Prostate gland (tissue), 2 donors: ENCODE measurements around the gene DDI2. TPM values are rescaled to one million over a fixed set of nuclear protein-coding genes. Genes with fewer than 3 reads are reported as not detected.

Experiments used
- DNase-seq: peaks from one replicate; pipeline ENCODE4 v3.0.0-alpha.2; 2019; ENCODE audit warnings: low spot score
- H3K27ac ChIP-seq, 2 donors: fragments of 200-600 bp; sonication (generic); 2 replicates each; pipeline ENCODE4 v1.5.1; 2017 to 2019
- H3K27me3 ChIP-seq: fragments of 200-600 bp; sonication (generic); replicated peaks from 2 replicates; pipeline ENCODE4 v1.5.1; 2019; ENCODE audit not compliant: insufficient read depth
- H3K36me3 ChIP-seq, 2 donors: fragments of 200-600 bp; sonication (generic); 1 replicate in 1 of 2; 2 replicates in 1 of 2; pipeline versions ENCODE4 v1.5.1 to v1.8.1; 2017 to 2019
- H3K4me1 ChIP-seq: fragments of 200-600 bp; sonication (generic); replicated peaks from 2 replicates; pipeline ENCODE4 v1.5.1; 2019
- H3K4me3 ChIP-seq, 2 donors: fragments of 200-600 bp; sonication (generic); 2 replicates each; pipeline ENCODE4 v1.5.1; 2017 to 2019
- H3K9me3 ChIP-seq: fragments of 200-600 bp; sonication (generic); 2 replicates; pipeline ENCODE4 v1.5.1; 2017
- POLR2A ChIP-seq: fragments of 450-650 bp; IDR thresholded peaks from one replicate; pipeline ENCODE4 v1.6.1; 2016; ENCODE audit warnings: antibody characterized with exemption, mild to moderate bottlenecking
- POLR2AphosphoS5 ChIP-seq: sonication (generic); formaldehyde crosslinking; IDR thresholded peaks from one replicate; pipeline ENCODE4 v1.6.1; 2017; ENCODE audit warnings: antibody characterized with exemption
- WGBS: methylation state at CpG from one replicate; pipeline ENCODE4 v1.1.5; 2018; 5-methylcytosine and 5-hydroxymethylcytosine counted together
- intact Hi-C: fragments of 100-400 bp; cut with DNase I; formaldehyde crosslinking; loops from one replicate; pipeline ENCODE4 v1.14.2; 2022
- total RNA-seq, 2 donors: library from RNA; depleted of rRNA; stranded (reverse); fragments of >200 nt; gene quantifications; one replicate each; pipeline ENCODE4 v1.1.0, GENCODE V29; 2016
- TF ChIP-seq, protein P1 (sequence below), 4 experiments: fragments of 200-600 bp in 2 of 4; fragments of 450-650 bp in 2 of 4; sonication (generic) in 2 of 4; IDR thresholded peaks; 1 replicate in 3 of 4; 2 replicates in 1 of 4; pipeline ENCODE4 v1.5.1; 2016 to 2019; ENCODE audit warnings: antibody characterized with exemption in 4 of 4, mild to moderate bottlenecking in 2 of 4, moderate library complexity in 2 of 4

DDI2 gene
- total RNA-seq: 10 to 100 TPM; 47.5 to 58.4 TPM

DNA sequence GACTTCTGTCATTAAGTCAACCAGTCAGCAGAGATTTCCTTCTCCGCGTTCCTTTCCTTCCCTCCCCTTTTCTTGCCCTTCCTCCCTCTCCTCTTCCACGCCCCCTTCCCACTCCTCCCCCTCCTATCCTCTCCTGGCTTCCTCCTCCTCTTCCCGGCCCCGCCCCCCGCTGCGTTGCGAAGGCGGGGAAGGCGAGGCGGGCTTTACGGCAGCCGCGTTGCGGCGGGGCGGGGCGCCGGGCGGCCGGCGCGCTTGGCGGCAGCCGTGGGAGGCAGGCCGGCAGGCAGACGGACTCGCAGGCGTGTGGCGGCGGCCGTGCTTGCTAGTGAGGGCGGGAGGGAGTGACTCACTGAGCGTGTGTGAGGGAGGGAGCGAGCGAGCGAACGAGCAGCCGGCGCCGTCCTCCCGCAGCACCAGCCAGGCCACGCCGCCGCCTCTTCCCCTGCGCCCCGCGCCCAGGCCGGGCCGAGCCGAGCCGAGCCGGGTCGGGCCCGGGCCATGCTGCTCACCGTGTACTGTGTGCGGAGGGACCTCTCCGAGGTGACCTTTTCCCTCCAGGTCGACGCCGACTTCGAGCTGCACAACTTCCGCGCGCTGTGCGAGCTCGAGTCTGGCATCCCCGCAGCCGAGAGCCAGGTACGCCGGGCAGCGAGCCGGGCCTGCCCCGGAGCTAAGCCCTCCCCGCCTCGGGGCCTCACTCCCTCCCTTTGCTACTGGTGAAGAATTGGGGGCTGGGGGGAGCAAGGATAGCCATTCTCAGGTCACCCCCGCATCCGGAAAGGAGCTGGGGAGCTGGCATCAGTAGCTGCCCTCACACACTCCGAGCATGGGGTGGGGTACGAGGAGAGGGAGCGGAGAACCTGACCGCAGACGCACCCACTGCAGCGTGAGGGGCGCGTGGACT is at the start of gene DDI2:
Gene DDI2, plus strand, starts transcription at position 286 of the 904 bp plus-strand sequence. Its CDS starts 213 bp downstream, at position 499.
- H3K27ac ChIP-seq: peak within 1 kb of the TSS; percentile 96 to 97
- H3K36me3 ChIP-seq: no peaks in the 10 kb centered on the region
- intact Hi-C loops: loop anchor here (1.0 to 5.0 kb wide), 2 partner anchors 85 to 91 kb away; partner anchors contain the start of gene DNAJC16
- H3K9me3 ChIP-seq: no peaks in the 10 kb centered on the region
- WGBS: under 1% methylated on average over 30 of the region's 86 CpGs
- TF ChIP-seq POLR2A (peak; percentile 96), POLR2AphosphoS5 (peak; percentile 95)
- TF ChIP-seq, protein P1, sequence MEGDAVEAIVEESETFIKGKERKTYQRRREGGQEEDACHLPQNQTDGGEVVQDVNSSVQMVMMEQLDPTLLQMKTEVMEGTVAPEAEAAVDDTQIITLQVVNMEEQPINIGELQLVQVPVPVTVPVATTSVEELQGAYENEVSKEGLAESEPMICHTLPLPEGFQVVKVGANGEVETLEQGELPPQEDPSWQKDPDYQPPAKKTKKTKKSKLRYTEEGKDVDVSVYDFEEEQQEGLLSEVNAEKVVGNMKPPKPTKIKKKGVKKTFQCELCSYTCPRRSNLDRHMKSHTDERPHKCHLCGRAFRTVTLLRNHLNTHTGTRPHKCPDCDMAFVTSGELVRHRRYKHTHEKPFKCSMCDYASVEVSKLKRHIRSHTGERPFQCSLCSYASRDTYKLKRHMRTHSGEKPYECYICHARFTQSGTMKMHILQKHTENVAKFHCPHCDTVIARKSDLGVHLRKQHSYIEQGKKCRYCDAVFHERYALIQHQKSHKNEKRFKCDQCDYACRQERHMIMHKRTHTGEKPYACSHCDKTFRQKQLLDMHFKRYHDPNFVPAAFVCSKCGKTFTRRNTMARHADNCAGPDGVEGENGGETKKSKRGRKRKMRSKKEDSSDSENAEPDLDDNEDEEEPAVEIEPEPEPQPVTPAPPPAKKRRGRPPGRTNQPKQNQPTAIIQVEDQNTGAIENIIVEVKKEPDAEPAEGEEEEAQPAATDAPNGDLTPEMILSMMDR (IDR thresholded peaks at IDR 0.05): peak in 2 of 4 experiments; percentile 7 to 22
- peak; percentile 97 for DNase-seq
- peaks cover 7% of the 10 kb centered on the region for H3K4me1 ChIP-seq
- peak within 1 kb of the TSS; percentile 83 to 95 for H3K4me3 ChIP-seq
- H3K27me3 ChIP-seq: no peaks in the 10 kb centered on the region

DNA sequence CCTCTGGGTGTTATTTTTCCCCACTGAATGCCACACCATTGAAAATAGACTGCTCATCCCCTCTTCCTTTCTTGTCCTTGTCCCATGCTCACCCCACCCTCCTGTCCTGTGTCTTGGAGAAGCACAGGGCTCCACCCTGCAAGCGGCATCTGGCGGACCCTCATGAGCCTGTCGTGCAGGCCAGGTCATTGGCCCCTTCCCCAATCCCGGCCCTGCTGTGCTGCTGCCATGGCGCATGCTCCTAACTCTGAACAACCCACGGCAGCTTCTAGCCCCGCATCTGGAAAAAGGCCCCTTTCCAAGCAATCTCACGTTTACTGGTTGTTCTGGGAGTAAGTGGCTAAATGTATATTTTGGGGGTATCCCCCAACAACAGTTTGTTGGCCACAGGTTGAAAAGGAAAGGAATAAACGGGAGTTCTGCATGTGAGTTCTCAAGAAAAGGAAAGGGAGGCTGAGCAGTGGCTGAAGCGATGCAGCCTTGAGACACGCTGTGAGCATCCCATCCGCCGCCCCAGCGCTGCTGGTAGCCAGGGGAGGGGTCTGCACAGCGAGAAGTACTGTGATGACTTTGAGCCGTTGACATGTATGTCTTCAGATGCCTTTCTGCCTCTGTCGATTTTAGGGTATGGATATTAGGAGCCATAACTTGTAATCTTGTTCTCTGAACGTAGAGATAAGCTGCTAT is 48.7 kb upstream of the DDI2 start:
- Histone ChIP-seq H3K4me1 (no peaks in the 10 kb centered on the region), H3K9me3 (no peaks in the 10 kb centered on the region), H3K27me3 (no peaks in the 10 kb centered on the region), H3K36me3 (peaks cover 11 to 24% of the 10 kb centered on the region in 2 donors), H3K27ac (no peak overlapping the region), H3K4me3 (no peak overlapping the region)
- no peak for DNase-seq
- no peak for TF ChIP-seq POLR2AphosphoS5
- TF ChIP-seq POLR2A: no peak
- TF ChIP-seq, protein P1 (IDR thresholded peaks at IDR 0.05): no peak
- WGBS: 88% methylated on average over 18 of the region's 18 CpGs
- intact Hi-C loops: no loop called here

DNA sequence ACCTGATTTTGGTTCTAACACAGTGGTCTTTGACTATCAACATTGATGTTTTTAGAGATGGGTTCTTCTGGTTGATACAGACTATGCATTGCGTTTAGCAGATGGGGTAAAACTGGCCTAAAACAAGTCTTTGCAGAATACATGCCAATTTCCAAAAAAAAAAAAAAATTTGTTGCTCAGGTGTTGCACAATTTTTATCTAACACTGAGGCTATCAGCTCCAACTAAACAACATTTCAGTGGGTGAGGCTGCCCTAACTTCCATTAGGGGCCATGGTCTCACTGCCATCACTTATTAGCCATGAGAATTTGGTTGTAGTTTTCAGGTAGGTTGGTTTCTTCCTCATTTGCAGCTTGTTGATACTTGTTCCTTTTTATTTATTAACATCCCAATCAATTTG is 46.4 kb upstream of the DDI2 start:
- no peaks in the 10 kb centered on the region for H3K4me1 ChIP-seq
- DNase-seq: no peak
- intact Hi-C loops: no loop called here
- no peaks in the 10 kb centered on the region for H3K9me3 ChIP-seq
- 85% methylated on average over 1 of the region's 1 CpG for WGBS
- TF ChIP-seq POLR2AphosphoS5 (no peak), POLR2A (no peak)
- TF ChIP-seq, protein P1 (IDR thresholded peaks at IDR 0.05): no peak
- H3K36me3 ChIP-seq: peaks cover 8 to 14% of the 10 kb centered on the region in 2 donors
- H3K4me3 ChIP-seq: no peak overlapping the region
- H3K27me3 ChIP-seq: no peaks in the 10 kb centered on the region
- H3K27ac ChIP-seq: no peak overlapping the region

- no peak for DNase-seq
- intact Hi-C loops: no loop called here
- no peak overlapping the region for H3K4me3 ChIP-seq
- no peak overlapping the region for H3K27ac ChIP-seq
- peaks cover 5 to 10% of the 10 kb centered on the region in 2 donors for H3K36me3 ChIP-seq
- no peaks in the 10 kb centered on the region for H3K4me1 ChIP-seq
- TF ChIP-seq POLR2AphosphoS5 (no peak), POLR2A (no peak)
- TF ChIP-seq, protein P1 (IDR thresholded peaks at IDR 0.05): no peak
- H3K9me3 ChIP-seq: no peaks in the 10 kb centered on the region
- H3K27me3 ChIP-seq: no peaks in the 10 kb centered on the region
These were observed 46.0 kb upstream of the DDI2 start for GRCh38 chr1:15571266-15571665.
